HuH-7.5 (cell line): ENCODE measurements around the gene RUNDC3A.
"Not testable (repeated sequence)": the region's sequence is repeated elsewhere in the genome, so short reads cannot be mapped to it uniquely, and the experiment has no call there.

Experiments used
- DNase-seq: peaks from one replicate; pipeline ENCODE4 v3.0.0; 2011; ENCODE audit warnings: low spot score

RUNDC3A gene

GRCh38 chr17:44343510-44344209, 35.3 kb downstream of the RUNDC3A start:
- DNase-seq = no peak

- peak; percentile 97 for DNase-seq
Measured at GRCh38 chr17:44344939-44345453, 36.6 kb downstream of the RUNDC3A start, which contains the start of gene GRN. Gene GRN, plus strand, starts transcription at chr17:44345302. Its CDS starts 3,863 bp downstream, at chr17:44349165.

GRCh38 chr17:44345454-44346026, 37.1 kb downstream of the RUNDC3A start:
- DNase-seq = no peak

DNA sequence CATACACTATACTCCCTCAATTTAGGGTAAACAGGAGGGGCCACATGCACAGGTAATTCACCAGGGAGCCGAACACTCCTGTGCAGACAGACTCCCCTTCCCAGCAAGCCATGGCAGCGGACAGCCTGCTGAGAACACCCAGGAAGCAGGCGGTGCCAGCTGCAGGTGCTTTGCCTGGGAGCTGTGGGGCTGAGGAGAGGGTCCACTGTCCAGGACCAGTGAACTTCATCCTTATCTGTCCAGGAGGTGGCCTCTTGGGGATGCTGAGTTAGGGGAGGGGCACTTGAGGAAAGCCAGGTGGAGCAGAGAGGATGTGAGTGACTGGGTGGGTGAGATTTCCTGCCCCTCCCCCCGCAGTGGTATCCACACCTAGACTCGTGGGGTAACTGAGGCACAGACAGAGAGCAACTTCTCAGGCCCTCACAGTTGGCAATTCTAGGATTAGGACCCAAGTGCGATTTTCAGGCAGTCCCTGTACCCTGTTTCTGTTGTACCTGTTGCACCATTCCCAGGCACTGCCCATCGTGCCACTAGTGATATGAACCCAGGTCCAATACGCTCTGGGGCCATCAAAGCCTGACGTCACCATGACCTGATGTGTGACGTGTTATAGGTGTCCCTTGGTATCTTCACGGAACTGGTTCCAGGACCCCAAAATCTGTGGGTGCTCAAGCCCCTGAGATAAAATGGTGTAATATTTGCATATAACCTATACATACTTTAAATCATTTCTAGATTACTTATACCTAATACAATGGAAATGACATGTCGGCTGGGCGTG, 37.9 kb downstream of the RUNDC3A start:
- no peak for DNase-seq

- DNase-seq = not testable (repeated sequence)
Measured at GRCh38 chr17:44347206-44348055, 39.0 kb downstream of the RUNDC3A start.

DNA sequence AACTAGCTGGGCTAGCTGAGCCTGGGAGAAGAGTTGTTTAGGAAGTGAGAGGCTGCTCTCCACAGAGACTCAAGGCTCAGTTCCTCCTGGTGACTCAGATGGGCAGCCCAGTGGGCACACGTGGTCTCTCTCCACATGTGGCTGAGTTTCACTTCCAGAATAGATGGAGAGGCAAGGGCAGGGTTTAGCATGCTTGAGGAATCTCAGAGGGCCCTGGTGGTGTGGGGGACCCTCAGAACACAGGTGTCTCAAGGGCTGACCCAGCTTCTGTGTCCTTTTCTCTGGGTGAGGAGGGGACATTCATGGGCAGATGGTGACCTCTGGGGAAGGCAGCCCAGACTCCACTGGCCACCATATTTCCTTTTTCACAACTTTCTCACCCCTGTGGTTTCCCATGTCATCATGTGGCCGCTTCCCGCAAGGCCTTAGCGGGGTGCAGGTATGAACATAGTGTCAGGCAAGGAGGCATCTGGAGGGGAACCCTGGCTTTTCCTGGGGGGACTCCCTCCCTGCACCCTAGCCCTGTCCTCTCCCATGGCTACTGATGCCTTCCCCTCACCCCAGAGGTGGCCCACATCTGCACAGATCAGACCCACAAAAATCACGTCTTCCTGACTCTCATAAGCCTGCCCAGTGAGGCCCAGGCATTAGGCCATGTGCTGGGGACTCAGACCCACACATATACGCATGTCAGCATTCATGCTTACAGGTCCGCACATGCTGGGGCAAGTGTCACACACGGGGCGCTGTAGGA, 40.0 kb downstream of the RUNDC3A start:
- no peak for DNase-seq

- no peak for DNase-seq
Measured at GRCh38 chr17:44348988-44349364, 40.6 kb downstream of the RUNDC3A start.

DNA sequence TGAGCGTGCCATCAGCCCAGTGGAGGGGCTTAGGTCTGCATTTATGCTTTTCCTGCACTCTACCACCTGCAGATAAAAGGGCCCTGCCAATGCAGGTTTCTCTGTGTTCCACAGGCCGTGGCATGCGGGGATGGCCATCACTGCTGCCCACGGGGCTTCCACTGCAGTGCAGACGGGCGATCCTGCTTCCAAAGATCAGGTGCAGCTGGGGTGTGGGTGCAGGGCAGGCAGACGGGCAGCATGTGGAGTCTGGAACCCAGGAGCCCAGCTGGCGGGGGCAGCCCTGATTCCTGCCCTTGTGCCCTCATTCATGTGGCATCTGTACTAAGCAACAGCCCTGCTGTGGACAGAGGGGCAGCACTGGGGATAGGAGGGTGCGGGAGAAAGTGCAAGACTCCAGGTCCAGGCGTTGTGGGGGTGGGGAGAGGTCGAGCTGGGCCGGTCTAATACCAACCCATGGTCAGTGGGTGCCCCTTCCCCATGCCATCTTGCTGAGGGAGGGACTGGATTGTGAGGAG, 41.2 kb downstream of the RUNDC3A start:
- no peak for DNase-seq

- peak; percentile 93 for DNase-seq
Measured at GRCh38 chr17:44350733-44351226, 42.4 kb downstream of the RUNDC3A start.

GRCh38 chr17:44351464-44351863, 43.1 kb downstream of the RUNDC3A start:
- no peak for DNase-seq

- no peak for DNase-seq
Measured at GRCh38 chr17:44351961-44352827, 43.8 kb downstream of the RUNDC3A start.

DNA sequence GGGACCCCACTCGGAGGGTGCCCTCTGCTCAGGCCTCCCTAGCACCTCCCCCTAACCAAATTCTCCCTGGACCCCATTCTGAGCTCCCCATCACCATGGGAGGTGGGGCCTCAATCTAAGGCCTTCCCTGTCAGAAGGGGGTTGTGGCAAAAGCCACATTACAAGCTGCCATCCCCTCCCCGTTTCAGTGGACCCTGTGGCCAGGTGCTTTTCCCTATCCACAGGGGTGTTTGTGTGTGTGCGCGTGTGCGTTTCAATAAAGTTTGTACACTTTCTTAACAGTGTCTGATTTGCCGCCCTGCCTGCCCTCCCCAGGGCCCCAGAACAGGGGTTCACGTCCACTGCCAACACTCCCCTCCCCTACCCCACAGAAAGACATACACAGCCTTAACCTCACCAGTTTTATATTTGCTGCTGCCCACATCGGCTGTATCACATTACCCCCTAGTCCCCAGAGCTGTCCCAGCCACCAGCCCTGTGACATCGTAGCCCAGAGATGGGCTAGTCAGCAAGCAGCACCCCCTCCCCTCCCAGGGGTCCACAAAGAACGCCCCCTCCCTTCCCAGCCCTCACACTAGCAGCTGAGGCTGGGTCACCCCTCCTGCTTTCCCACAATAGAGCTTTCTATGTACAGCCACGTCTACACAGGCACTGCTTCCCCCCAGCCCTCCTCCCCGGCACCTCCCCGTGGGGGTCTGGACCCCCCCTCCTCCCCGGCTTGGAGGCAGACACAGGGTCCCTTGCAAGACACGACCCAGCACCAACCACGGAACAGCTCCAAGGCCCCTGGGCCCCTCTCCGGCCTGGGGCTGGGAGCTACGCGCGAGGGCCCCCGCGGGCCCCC, 44.6 kb downstream of the RUNDC3A start:
- no peak for DNase-seq

GRCh38 chr17:44353672-44354331, 45.4 kb downstream of the RUNDC3A start:
- peak; percentile 68 for DNase-seq

- peak; percentile 93 for DNase-seq
Measured at GRCh38 chr17:44354582-44355561, 46.5 kb downstream of the RUNDC3A start.

- DNase-seq = no peak
Measured at GRCh38 chr17:44355642-44356099, 47.3 kb downstream of the RUNDC3A start.

DNA sequence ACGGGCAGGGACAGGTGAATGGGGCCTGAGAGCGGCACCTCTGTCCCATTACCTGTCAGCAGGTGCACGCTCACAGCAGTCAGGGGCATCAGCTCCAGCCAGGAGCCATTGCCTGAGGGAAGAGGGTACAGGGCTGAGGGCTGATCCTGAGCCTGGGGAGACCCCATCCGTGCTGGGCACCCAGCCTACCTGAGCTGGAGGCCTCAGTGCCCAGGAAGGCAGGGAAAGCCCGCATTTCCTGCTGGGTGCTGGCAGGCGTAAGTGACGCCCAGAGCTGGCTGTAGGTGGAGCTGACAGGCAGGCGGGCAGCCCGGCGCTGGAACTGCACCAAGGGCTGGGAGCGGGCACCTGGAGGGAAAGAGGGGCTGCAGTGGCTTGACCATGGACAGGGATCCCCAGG, 47.8 kb downstream of the RUNDC3A start:
- no peak for DNase-seq

GRCh38 chr17:44358066-44358465, 49.7 kb downstream of the RUNDC3A start:
- DNase-seq = no peak
